OCI-LY7 (cell line): ENCODE data around the gene HTT.

Source experiments
- CTCF ChIP-seq: fragments of 200-600 bp; sonication (generic); conservative IDR thresholded peaks from 2 replicates; pipeline ENCODE4 v1.5.1; 2014; ENCODE audit warnings: mild to moderate bottlenecking, antibody characterized with exemption, low read length, moderate library complexity, mixed read lengths
- EZH2phosphoT487 ChIP-seq: fragments of 200-600 bp; sonication (generic); IDR thresholded peaks from 2 replicates; pipeline ENCODE4 v1.6.1; 2018; ENCODE audit warnings: low read depth, borderline replicate concordance, mild to moderate bottlenecking, mixed run types, antibody characterized with exemption, low read length, moderate library complexity, mixed read lengths

- no peak for TF ChIP-seq CTCF
- TF ChIP-seq EZH2phosphoT487, result no peak
Observed at GRCh38 chr4:3221184-3221494, 146.7 kb downstream of the HTT start.
